ENCODE measurements around the gene GPC3.

DNA sequence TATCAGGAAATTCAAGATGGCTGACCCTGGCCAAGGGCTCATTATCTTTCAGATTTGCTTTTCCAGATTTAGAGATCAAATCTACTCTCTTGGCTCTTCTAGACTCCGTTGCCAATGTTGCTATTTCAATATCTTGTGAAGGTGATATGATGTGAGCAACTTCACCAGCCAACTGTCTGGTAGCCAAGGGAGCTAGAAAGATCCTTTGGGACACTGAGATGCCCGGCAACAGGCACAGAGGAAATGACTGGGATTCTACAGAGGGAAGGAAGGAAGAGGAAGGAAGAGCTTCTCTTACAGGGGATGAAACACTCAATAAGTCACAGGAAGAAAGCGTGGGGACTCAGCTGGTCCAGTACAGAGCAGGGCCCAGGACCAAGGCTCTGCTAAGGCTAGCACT, 448.3 kb downstream of the GPC3 start:
- TF ChIP-seq, protein P1, sequence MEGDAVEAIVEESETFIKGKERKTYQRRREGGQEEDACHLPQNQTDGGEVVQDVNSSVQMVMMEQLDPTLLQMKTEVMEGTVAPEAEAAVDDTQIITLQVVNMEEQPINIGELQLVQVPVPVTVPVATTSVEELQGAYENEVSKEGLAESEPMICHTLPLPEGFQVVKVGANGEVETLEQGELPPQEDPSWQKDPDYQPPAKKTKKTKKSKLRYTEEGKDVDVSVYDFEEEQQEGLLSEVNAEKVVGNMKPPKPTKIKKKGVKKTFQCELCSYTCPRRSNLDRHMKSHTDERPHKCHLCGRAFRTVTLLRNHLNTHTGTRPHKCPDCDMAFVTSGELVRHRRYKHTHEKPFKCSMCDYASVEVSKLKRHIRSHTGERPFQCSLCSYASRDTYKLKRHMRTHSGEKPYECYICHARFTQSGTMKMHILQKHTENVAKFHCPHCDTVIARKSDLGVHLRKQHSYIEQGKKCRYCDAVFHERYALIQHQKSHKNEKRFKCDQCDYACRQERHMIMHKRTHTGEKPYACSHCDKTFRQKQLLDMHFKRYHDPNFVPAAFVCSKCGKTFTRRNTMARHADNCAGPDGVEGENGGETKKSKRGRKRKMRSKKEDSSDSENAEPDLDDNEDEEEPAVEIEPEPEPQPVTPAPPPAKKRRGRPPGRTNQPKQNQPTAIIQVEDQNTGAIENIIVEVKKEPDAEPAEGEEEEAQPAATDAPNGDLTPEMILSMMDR (conservative IDR thresholded peaks at IDR 0.05): no peak
- no peak for TF ChIP-seq ZFX (IDR thresholded peaks at IDR 0.05)

Measured in C4-2B (cell line).